ENCODE data around the gene CALCB. TPM values are rescaled to one million over a fixed set of nuclear protein-coding genes. Genes with fewer than 3 reads are reported as not detected.

Gene CALCB
- total and polyA plus RNA-seq, 2 of the 8 experiments (the other 6 are each of a cell fraction or from before 2014, with no cell fraction given), result 3.7 to 4.2 TPM

DNA sequence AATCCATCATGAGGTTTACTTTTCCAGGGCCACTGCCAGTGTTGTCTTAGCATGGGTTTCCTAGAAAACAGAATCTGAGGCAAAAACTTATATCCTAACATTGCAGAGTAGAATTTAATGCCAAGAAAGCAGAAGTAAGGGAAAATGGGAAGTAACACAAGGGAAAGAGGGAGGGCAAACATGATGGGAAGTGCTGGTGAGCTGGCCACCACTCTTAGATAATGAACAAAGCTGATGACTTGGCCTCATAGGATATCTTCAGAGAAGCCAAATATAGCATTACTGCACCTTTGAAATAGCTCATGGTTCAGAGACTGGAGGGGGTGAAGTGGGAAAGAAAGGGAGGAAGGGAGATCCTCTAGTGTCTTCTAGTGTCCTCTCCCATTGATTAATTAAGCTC, 24.8 kb upstream of the CALCB start (continued):
- TF ChIP-seq KDM4A (IDR thresholded peaks at IDR 0.05; ENCODE audit: low read depth, low read length, severe bottlenecking) (no peak), CHD1 (IDR thresholded peaks at IDR 0.05; ENCODE audit: low read depth, low read length) (no peak), NRF1 (IDR thresholded peaks at IDR 0.05; ENCODE audit: low read depth, low read length) (no peak), CEBPB (IDR thresholded peaks at IDR 0.05; ENCODE audit: low read depth, low read length) (no peak), ASH2L (IDR thresholded peaks at IDR 0.05; ENCODE audit: low read length) (no peak)
